ENCODE measurements around the gene DHX32. TPM values are rescaled to one million over a fixed set of nuclear protein-coding genes. Genes with fewer than 3 reads are reported as not detected.

Gene DHX32
- total RNA-seq, 1 donor from 2014 or later = 39.4 TPM

DNA sequence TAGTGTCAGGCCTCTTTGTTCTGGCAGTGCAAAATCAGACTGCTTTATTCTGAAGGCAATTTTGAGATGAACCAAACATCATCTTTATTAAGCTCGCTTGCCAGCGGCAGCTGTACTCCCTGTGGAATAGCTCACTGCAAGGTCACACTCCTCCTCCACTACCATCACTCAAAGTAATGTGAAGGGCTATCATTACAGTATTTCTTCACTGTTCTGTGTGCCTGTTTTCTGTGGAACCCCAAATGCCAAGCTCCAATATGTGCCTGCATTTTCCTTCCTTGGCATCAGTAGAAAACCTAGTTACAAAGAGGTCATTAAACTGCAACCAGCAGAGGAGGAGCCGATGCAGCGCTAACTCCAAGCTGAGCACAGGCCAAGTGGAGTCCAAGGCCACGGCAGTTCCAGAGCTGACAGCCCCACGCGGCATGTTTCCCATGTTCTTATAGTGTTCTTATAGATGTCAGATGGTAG is 36.3 kb downstream of the DHX32 start:
- no peak overlapping the region for H3K4me3 ChIP-seq (ENCODE audit: insufficient read depth, low read depth, low read length)
- DNase-seq (ENCODE audit: low read depth) (no peak), FAIRE-seq (no peak)
- no peak overlapping the region for H3K9ac ChIP-seq (ENCODE audit: low read length)
- H3K79me2 ChIP-seq (ENCODE audit: insufficient read depth, low read length) = no peaks in the 10 kb centered on the region
- TF ChIP-seq EZH2 (IDR thresholded peaks at IDR 0.05; ENCODE audit: insufficient read depth, low read length) = no peak
- TF ChIP-seq, protein P1, sequence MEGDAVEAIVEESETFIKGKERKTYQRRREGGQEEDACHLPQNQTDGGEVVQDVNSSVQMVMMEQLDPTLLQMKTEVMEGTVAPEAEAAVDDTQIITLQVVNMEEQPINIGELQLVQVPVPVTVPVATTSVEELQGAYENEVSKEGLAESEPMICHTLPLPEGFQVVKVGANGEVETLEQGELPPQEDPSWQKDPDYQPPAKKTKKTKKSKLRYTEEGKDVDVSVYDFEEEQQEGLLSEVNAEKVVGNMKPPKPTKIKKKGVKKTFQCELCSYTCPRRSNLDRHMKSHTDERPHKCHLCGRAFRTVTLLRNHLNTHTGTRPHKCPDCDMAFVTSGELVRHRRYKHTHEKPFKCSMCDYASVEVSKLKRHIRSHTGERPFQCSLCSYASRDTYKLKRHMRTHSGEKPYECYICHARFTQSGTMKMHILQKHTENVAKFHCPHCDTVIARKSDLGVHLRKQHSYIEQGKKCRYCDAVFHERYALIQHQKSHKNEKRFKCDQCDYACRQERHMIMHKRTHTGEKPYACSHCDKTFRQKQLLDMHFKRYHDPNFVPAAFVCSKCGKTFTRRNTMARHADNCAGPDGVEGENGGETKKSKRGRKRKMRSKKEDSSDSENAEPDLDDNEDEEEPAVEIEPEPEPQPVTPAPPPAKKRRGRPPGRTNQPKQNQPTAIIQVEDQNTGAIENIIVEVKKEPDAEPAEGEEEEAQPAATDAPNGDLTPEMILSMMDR (IDR thresholded peaks at IDR 0.05; ENCODE audit: insufficient read depth, low read depth, low read length) = no peak
- H3K4me1 Mint-ChIP-seq (ENCODE audit: low read depth, unreplicated experiment) = peaks cover 6% of the 10 kb centered on the region
- peaks cover 13% of the 10 kb centered on the region for H4K20me1 ChIP-seq (ENCODE audit: insufficient read depth, low read length)
- peaks cover 21% of the 10 kb centered on the region for H3K36me3 Mint-ChIP-seq (ENCODE audit: low read depth, unreplicated experiment)
- H3K27me3 Mint-ChIP-seq (ENCODE audit: low read depth, unreplicated experiment) = no peaks in the 10 kb centered on the region
- H3K9me3 Mint-ChIP-seq (ENCODE audit: unreplicated experiment) = no peaks in the 10 kb centered on the region
- H3K9me3 ChIP-seq (ENCODE audit: insufficient read depth, low read depth, low read length) = no peaks in the 10 kb centered on the region
- no peak overlapping the region for H3K27ac ChIP-seq (ENCODE audit: low read depth, low read length)
- no peak overlapping the region for H3K27ac Mint-ChIP-seq (ENCODE audit: unreplicated experiment)
- no peak overlapping the region for H2AFZ ChIP-seq (ENCODE audit: low read depth, low read length)
- H3K27me3 ChIP-seq (ENCODE audit: insufficient read depth, low read length) = no peaks in the 10 kb centered on the region
- peaks cover 18% of the 10 kb centered on the region for H3K36me3 ChIP-seq (ENCODE audit: insufficient read depth, low read length)
- peaks cover 4% of the 10 kb centered on the region for H3K4me1 ChIP-seq (ENCODE audit: insufficient read depth, low read length)
- H3K4me2 ChIP-seq (ENCODE audit: low read length) = no peak overlapping the region
- H3K4me3 Mint-ChIP-seq (ENCODE audit: unreplicated experiment) = no peak overlapping the region

DNA sequence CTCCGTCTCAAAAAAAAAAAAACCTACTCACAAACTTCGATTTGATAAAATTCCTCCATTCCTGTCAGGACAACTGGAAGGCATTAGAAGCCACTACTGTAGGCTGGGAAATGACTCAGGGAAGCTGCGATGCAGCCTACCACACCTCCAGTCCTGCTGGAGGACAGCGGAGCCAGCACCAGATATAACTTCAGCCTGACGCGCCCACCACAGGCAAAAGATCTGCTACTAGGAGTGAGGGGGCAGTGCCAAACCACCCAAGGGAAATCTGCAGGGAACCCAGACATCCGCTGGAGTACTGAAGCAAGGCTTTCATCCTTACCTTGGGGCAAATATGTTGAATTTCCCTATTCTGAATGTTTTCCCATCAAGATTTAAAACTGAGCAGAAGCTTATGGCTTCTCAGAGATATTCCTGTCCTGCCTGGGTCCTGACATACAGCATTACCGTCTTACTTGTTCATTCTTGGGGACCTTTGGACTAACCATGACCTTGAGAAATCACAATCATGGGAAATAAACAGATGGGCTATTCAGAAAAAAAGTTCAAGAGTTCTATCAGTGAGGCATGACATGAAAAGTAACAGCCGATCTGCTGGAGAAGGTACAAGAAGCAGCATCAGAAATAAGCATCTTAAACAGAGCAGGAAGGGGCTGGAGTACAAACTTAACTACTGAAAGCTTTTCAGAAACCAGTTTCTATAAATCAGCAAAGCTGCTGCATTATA is 37.3 kb downstream of the DHX32 start:
- Histone ChIP-seq H3K4me1 (ENCODE audit: insufficient read depth, low read length) (peaks cover 4% of the 10 kb centered on the region), H3K4me2 (ENCODE audit: low read length) (no peak overlapping the region), H3K79me2 (ENCODE audit: insufficient read depth, low read length) (no peaks in the 10 kb centered on the region), H3K9ac (ENCODE audit: low read length) (no peak overlapping the region), H3K27ac (ENCODE audit: low read depth, low read length) (no peak overlapping the region), H4K20me1 (ENCODE audit: insufficient read depth, low read length) (peaks cover 16% of the 10 kb centered on the region), H3K4me3 (ENCODE audit: insufficient read depth, low read depth, low read length) (no peak overlapping the region), H2AFZ (ENCODE audit: low read depth, low read length) (no peak overlapping the region), H3K36me3 (ENCODE audit: insufficient read depth, low read length) (peaks cover 18% of the 10 kb centered on the region), H3K27me3 (ENCODE audit: insufficient read depth, low read length) (no peaks in the 10 kb centered on the region), H3K9me3 (ENCODE audit: insufficient read depth, low read depth, low read length) (no peaks in the 10 kb centered on the region)
- TF ChIP-seq, protein P1 (IDR thresholded peaks at IDR 0.05; ENCODE audit: insufficient read depth, low read depth, low read length) = no peak
- no peak for TF ChIP-seq EZH2 (IDR thresholded peaks at IDR 0.05; ENCODE audit: insufficient read depth, low read length)
- no peaks in the 10 kb centered on the region for H3K27me3 Mint-ChIP-seq (ENCODE audit: low read depth, unreplicated experiment)
- no peaks in the 10 kb centered on the region for H3K9me3 Mint-ChIP-seq (ENCODE audit: unreplicated experiment)
- H3K36me3 Mint-ChIP-seq (ENCODE audit: low read depth, unreplicated experiment) = peaks cover 21% of the 10 kb centered on the region
- H3K4me1 Mint-ChIP-seq (ENCODE audit: low read depth, unreplicated experiment) = peaks cover 6% of the 10 kb centered on the region
- DNase-seq (ENCODE audit: low read depth) (peak; percentile 12), FAIRE-seq (no peak)
- H3K27ac Mint-ChIP-seq (ENCODE audit: unreplicated experiment) = no peak overlapping the region
- no peak overlapping the region for H3K4me3 Mint-ChIP-seq (ENCODE audit: unreplicated experiment)

DNA sequence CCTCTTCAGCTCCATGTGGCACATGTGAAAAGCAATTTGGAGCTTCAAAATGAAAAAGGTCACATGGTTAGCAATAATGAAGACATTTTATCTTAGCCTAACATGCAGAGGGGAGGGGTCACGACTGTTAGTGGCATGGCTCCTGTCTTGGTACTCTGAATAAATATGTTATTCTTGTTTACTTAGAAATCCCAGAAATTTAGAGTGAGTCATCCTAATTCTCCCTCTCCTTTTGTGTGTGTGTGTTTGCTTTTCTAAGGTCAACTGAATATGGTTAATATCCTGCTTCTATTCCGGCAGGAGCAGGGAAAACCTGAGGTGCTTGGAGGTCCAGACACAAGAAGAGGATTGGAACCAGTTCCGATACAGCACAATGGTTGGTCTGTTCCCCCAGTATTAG is 40.1 kb downstream of the DHX32 start:
- Histone ChIP-seq H4K20me1 (ENCODE audit: insufficient read depth, low read length) (peaks cover 21% of the 10 kb centered on the region), H3K4me1 (ENCODE audit: insufficient read depth, low read length) (peaks cover 4% of the 10 kb centered on the region), H3K27ac (ENCODE audit: low read depth, low read length) (no peak overlapping the region), H3K27me3 (ENCODE audit: insufficient read depth, low read length) (no peaks in the 10 kb centered on the region), H3K9me3 (ENCODE audit: insufficient read depth, low read depth, low read length) (no peaks in the 10 kb centered on the region), H3K36me3 (ENCODE audit: insufficient read depth, low read length) (peaks cover 32% of the 10 kb centered on the region), H3K79me2 (ENCODE audit: insufficient read depth, low read length) (no peaks in the 10 kb centered on the region), H3K4me2 (ENCODE audit: low read length) (peak overlapping the region; percentile 7), H2AFZ (ENCODE audit: low read depth, low read length) (no peak overlapping the region), H3K9ac (ENCODE audit: low read length) (no peak overlapping the region), H3K4me3 (ENCODE audit: insufficient read depth, low read depth, low read length) (no peak overlapping the region)
- Mint-ChIP-seq H3K36me3 (ENCODE audit: low read depth, unreplicated experiment) (peaks cover 14% of the 10 kb centered on the region), H3K4me1 (ENCODE audit: low read depth, unreplicated experiment) (peaks cover 9% of the 10 kb centered on the region), H3K9me3 (ENCODE audit: unreplicated experiment) (no peaks in the 10 kb centered on the region), H3K4me3 (ENCODE audit: unreplicated experiment) (no peak overlapping the region), H3K27me3 (ENCODE audit: low read depth, unreplicated experiment) (no peaks in the 10 kb centered on the region), H3K27ac (ENCODE audit: unreplicated experiment) (no peak overlapping the region)
- DNase-seq (ENCODE audit: low read depth) = peak; percentile 25
- no peak for FAIRE-seq
- TF ChIP-seq, protein P1 (IDR thresholded peaks at IDR 0.05; ENCODE audit: insufficient read depth, low read depth, low read length) = no peak
- TF ChIP-seq EZH2 (IDR thresholded peaks at IDR 0.05; ENCODE audit: insufficient read depth, low read length) = no peak
